Right hindlimb (tissue), 1 donor: Measurements from ENCODE around the gene CNN3.

Experiments used
- DNase-seq: peaks from one replicate; pipeline ENCODE4 v3.0.0-alpha.2; 2018

CNN3 gene

GRCh38 chr1:94852788-94853187 is 74.1 kb downstream of the CNN3 start:
- DNase-seq = no peak

DNA sequence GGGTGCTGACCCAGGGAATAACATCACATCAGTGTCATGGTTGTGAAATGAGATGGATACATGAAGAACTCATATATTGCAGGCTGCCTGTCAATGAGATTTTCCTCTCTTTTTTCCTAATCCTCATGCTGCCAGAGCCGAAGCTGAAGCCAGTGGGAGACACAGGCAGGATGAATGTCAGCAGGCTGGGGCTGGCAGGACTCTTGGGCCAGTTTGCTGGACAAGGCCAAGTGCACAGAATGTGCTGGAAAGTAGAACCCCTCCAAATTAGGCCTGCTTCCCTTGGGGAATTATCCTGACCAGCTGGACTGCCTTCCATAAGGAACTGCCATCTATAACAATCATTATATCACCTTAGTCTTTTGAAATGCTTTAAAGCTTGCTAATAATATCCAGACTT is 75.3 kb downstream of the CNN3 start:
- no peak for DNase-seq
